Smooth muscle cell (in vitro differentiated cells): Measurements from ENCODE around the gene GPR4. TPM values are rescaled to one million over a fixed set of nuclear protein-coding genes. Genes with fewer than 3 reads are reported as not detected.
A peak's percentile ranks its signal among the peaks of the same experiment; 100 is the strongest.

Source experiments
- DNase-seq: peaks from one replicate; lab custom pipeline; 2025; ENCODE audit not compliant: unreplicated experiment; lab: John Stamatoyannopoulos, UW
- H2AFZ ChIP-seq: fragments of 200-600 bp; sonication (generic); 2 replicates; pipeline ENCODE4 v1.6.0; 2016; ENCODE audit warnings: antibody characterized with exemption, low read depth, mild to moderate bottlenecking
- H3F3A ChIP-seq: fragments of 200-600 bp; sonication (generic); 2 replicates; pipeline ENCODE4 v1.6.0; 2017; ENCODE audit warnings: antibody characterized with exemption, low read depth
- H3K27ac ChIP-seq: fragments of 200-600 bp; sonication (generic); 2 replicates; pipeline ENCODE4 v1.5.1; 2016; ENCODE audit warnings: low read depth, mild to moderate bottlenecking
- H3K27me3 ChIP-seq: fragments of 200-600 bp; sonication (generic); 2 replicates; pipeline ENCODE4 v1.6.1; 2016; ENCODE audit warnings: low read depth, mild to moderate bottlenecking
- H3K36me3 ChIP-seq: fragments of 200-600 bp; sonication (generic); 2 replicates; pipeline ENCODE4 v1.5.1; 2016; ENCODE audit warnings: low read depth
- H3K4me1 ChIP-seq: fragments of 200-600 bp; sonication (generic); 2 replicates; pipeline ENCODE4 v1.5.1; 2016; ENCODE audit warnings: low read depth
- H3K4me2 ChIP-seq: fragments of 200-600 bp; sonication (generic); 2 replicates; pipeline ENCODE4 v1.6.0; 2016; ENCODE audit warnings: mild to moderate bottlenecking
- H3K4me3 ChIP-seq: fragments of 200-600 bp; sonication (generic); 2 replicates; pipeline ENCODE4 v1.5.1; 2016; ENCODE audit warnings: mild to moderate bottlenecking
- H3K79me2 ChIP-seq: fragments of 200-600 bp; sonication (generic); 2 replicates; pipeline ENCODE4 v1.6.0; 2016; ENCODE audit warnings: low read depth, mild to moderate bottlenecking
- H3K9ac ChIP-seq: fragments of 200-600 bp; sonication (generic); 2 replicates; pipeline ENCODE4 v1.6.0; 2016; ENCODE audit warnings: low read depth
- H3K9me3 ChIP-seq: fragments of 200-600 bp; sonication (generic); replicated peaks from 2 replicates; pipeline ENCODE4 v1.5.1; 2016; ENCODE audit warnings: low read depth
- H4K20me1 ChIP-seq: fragments of 200-600 bp; sonication (generic); 2 replicates; pipeline ENCODE4 v1.6.0; 2016; ENCODE audit warnings: low read depth
- CTCF ChIP-seq: fragments of 200-600 bp; sonication (generic); IDR thresholded peaks from 2 replicates; pipeline ENCODE4 v1.5.1; 2017; ENCODE audit warnings: borderline replicate concordance, mild to moderate bottlenecking, antibody characterized with exemption; ENCODE audit not compliant: insufficient read depth, poor library complexity, severe bottlenecking
- WGBS: methylation state at CpG from one replicate; pipeline ENCODE4 v1.1.7; 2016; ENCODE audit warnings: low lambda C conversion rate; 5-methylcytosine and 5-hydroxymethylcytosine counted together
- polyA plus RNA-seq: library from polyadenylated mRNA; unstranded; fragments of >200 nt; fragmentation: Nextera tagmentation; extraction: Ambion mirVana; gene quantifications from 2 replicates; pipeline ENCODE4 v1.2.1, GENCODE V29; 2016
- total RNA-seq: library from RNA; depleted of rRNA; stranded (reverse); fragments of >200 nt; gene quantifications from 2 replicates; pipeline ENCODE4 v1.2.3, GENCODE V29; 2014

The GPR4 gene
- total and polyA plus RNA-seq, 2 experiments from 2014 or later: not detected

GRCh38 chr19:45554481-45554880 is 47.5 kb downstream of the GPR4 start:
- H3K79me2 ChIP-seq: no peaks in the 10 kb centered on the region
- no peaks in the 10 kb centered on the region for H3K36me3 ChIP-seq
- peaks cover 64% of the 10 kb centered on the region for H4K20me1 ChIP-seq
- H3K9me3 ChIP-seq: no peaks in the 10 kb centered on the region
- H2AFZ ChIP-seq: no peak overlapping the region
- no peak overlapping the region for H3K27ac ChIP-seq
- H3K4me2 ChIP-seq: no peak overlapping the region
- no peaks in the 10 kb centered on the region for H3K27me3 ChIP-seq
- H3K4me1 ChIP-seq: peaks cover 4% of the 10 kb centered on the region
- DNase-seq: no peak
- H3K9ac ChIP-seq: no peak overlapping the region
- H3F3A ChIP-seq: peaks cover 4% of the 10 kb centered on the region
- no peak overlapping the region for H3K4me3 ChIP-seq
- 100% methylated on average over 1 of the region's 1 CpG for WGBS
- TF ChIP-seq CTCF: no peak

GRCh38 chr19:45553464-45553863 is 48.5 kb downstream of the GPR4 start:
- Histone ChIP-seq H3K4me1 (peaks cover 4% of the 10 kb centered on the region), H3K4me3 (no peak overlapping the region), H3K79me2 (no peaks in the 10 kb centered on the region), H2AFZ (no peak overlapping the region), H3K9ac (no peak overlapping the region), H3K4me2 (peak overlapping the region; percentile 9), H3F3A (peaks cover 4% of the 10 kb centered on the region), H3K9me3 (no peaks in the 10 kb centered on the region), H3K27me3 (no peaks in the 10 kb centered on the region), H3K36me3 (no peaks in the 10 kb centered on the region), H4K20me1 (peaks cover 57% of the 10 kb centered on the region), H3K27ac (no peak overlapping the region)
- TF ChIP-seq CTCF: no peak
- no peak for DNase-seq
- WGBS: 29% methylated on average over 30 of the region's 34 CpGs

GRCh38 chr19:45547965-45548609 is 53.9 kb downstream of the GPR4 start:
- DNase-seq: no peak
- no peak overlapping the region for H3K9ac ChIP-seq
- H3F3A ChIP-seq: no peaks in the 10 kb centered on the region
- WGBS: 77% methylated on average over 9 of the region's 9 CpGs
- peaks cover 11% of the 10 kb centered on the region for H4K20me1 ChIP-seq
- H3K27me3 ChIP-seq: no peaks in the 10 kb centered on the region
- no peaks in the 10 kb centered on the region for H3K79me2 ChIP-seq
- no peaks in the 10 kb centered on the region for H3K9me3 ChIP-seq
- TF ChIP-seq CTCF: no peak
- no peak overlapping the region for H3K4me2 ChIP-seq
- no peaks in the 10 kb centered on the region for H3K36me3 ChIP-seq
- H3K4me3 ChIP-seq: no peak overlapping the region
- H2AFZ ChIP-seq: no peak overlapping the region
- H3K27ac ChIP-seq: no peak overlapping the region
- H3K4me1 ChIP-seq: peaks cover 4% of the 10 kb centered on the region

- 94% methylated on average over 10 of the region's 10 CpGs for WGBS
- TF ChIP-seq CTCF: no peak
- no peaks in the 10 kb centered on the region for H3K9me3 ChIP-seq
These were observed 54.7 kb downstream of the GPR4 start for GRCh38 chr19:45547211-45547770.

More at GRCh38 chr19:45547211-45547770, 54.7 kb downstream of the GPR4 start:
- Histone ChIP-seq H3K27me3 (no peaks in the 10 kb centered on the region), H3K4me1 (peaks cover 4% of the 10 kb centered on the region), H3F3A (no peaks in the 10 kb centered on the region), H3K27ac (no peak overlapping the region), H3K79me2 (no peaks in the 10 kb centered on the region), H4K20me1 (peaks cover 8% of the 10 kb centered on the region), H2AFZ (no peak overlapping the region), H3K4me2 (no peak overlapping the region), H3K9ac (no peak overlapping the region), H3K36me3 (no peaks in the 10 kb centered on the region), H3K4me3 (no peak overlapping the region)
- DNase-seq: no peak
